Stimulated activated CD4-positive, alpha-beta T cell treated with anti-CD3 and anti-CD28 coated beads, Interleukin-2, amount 100 ng/mL, for 24 hours (primary cell): ENCODE data around the gene GAPDH.
"Not testable (repeated sequence)": the region's sequence is repeated elsewhere in the genome, so short reads cannot be mapped to it uniquely, and the experiment has no call there.

Experiments
- DNase-seq, 2 donors: peaks; one replicate each; pipeline ENCODE4 v3.0.0-alpha.2; 2020

Gene GAPDH

GRCh38 chr12:6569312-6569711, 35.0 kb downstream of the GAPDH start:
- DNase-seq = no peak

GRCh38 chr12:6569786-6570185, 35.5 kb downstream of the GAPDH start:
- DNase-seq = no peak

GRCh38 chr12:6570264-6570887, 36.1 kb downstream of the GAPDH start:
- DNase-seq = peak; percentile 51 to 62

GRCh38 chr12:6573001-6573400, 38.7 kb downstream of the GAPDH start:
- DNase-seq = no peak

GRCh38 chr12:6574576-6575295, 40.4 kb downstream of the GAPDH start:
- no peak for DNase-seq

GRCh38 chr12:6575648-6576047, 41.3 kb downstream of the GAPDH start:
- DNase-seq = no peak

- DNase-seq = no peak
Observed at GRCh38 chr12:6582196-6582595, 47.9 kb downstream of the GAPDH start.

GRCh38 chr12:6582959-6583358, 48.6 kb downstream of the GAPDH start:
- no peak for DNase-seq

GRCh38 chr12:6584293-6584692, 50.0 kb downstream of the GAPDH start:
- no peak for DNase-seq

GRCh38 chr12:6586569-6586968, 52.3 kb downstream of the GAPDH start:
- not testable (repeated sequence) for DNase-seq
